ENCODE measurements around the gene GANC. TPM values are rescaled to one million over a fixed set of nuclear protein-coding genes. Genes with fewer than 3 reads are reported as not detected.

Gene GANC
- total and polyA plus RNA-seq, 2 experiments from 2014 or later: 7.4 to 12.6 TPM

DNA sequence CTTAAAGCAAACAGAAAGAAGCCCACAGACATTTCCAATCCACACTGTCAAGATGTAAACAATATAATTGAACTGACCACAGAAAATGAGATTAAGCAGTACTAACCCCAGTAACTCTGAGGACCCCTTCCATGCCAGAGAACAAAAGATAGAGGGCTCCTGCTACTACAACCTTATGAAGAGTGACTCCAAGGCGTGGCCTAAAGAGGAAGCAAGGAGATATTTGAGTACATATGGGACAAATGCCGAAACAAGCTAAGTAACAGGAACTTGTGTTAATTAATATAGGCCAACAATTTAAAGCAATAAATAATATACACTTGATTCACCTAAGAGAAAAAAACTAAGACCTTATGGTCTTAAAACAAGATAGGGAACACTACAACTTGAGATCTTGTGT lies 39.9 kb upstream of the GANC start:
- peaks cover 11% of the 10 kb centered on the region for H3K36me3 ChIP-seq (ENCODE audit: insufficient read depth)
- no peak overlapping the region for H3K4me3 ChIP-seq
- H3K27ac Mint-ChIP-seq: no peak overlapping the region
- H3F3A ChIP-seq (replicated peaks; ENCODE audit: low read depth): no peaks in the 10 kb centered on the region
- no peak overlapping the region for H3K4me2 ChIP-seq
- TF ChIP-seq EZH2 (IDR thresholded peaks at IDR 0.05; ENCODE audit: low read depth, unreplicated experiment) (no peak), STAT1 (IDR thresholded peaks at IDR 0.05; ENCODE audit: unreplicated experiment) (no peak), JUNB (IDR thresholded peaks at IDR 0.05; ENCODE audit: unreplicated experiment) (no peak), POLR2AphosphoS5 (IDR thresholded peaks at IDR 0.05; ENCODE audit: low read depth) (no peak), ZNF114 (CRISPR knock-in tag; IDR thresholded peaks at IDR 0.05) (no peak), ZNF331 (CRISPR knock-in tag; IDR thresholded peaks at IDR 0.05; ENCODE audit: low read depth) (no peak), EZH2phosphoT487 (IDR thresholded peaks at IDR 0.05; ENCODE audit: unreplicated experiment) (no peak), NANOG (IDR thresholded peaks at IDR 0.05; ENCODE audit: borderline replicate concordance) (no peak), CREB1 (CRISPR knock-in tag; IDR thresholded peaks at IDR 0.05; ENCODE audit: low read depth) (no peak)
- TF ChIP-seq, protein P1, sequence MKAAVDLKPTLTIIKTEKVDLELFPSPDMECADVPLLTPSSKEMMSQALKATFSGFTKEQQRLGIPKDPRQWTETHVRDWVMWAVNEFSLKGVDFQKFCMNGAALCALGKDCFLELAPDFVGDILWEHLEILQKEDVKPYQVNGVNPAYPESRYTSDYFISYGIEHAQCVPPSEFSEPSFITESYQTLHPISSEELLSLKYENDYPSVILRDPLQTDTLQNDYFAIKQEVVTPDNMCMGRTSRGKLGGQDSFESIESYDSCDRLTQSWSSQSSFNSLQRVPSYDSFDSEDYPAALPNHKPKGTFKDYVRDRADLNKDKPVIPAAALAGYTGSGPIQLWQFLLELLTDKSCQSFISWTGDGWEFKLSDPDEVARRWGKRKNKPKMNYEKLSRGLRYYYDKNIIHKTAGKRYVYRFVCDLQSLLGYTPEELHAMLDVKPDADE (IDR thresholded peaks at IDR 0.05): no peak
- TF ChIP-seq, protein P2, sequence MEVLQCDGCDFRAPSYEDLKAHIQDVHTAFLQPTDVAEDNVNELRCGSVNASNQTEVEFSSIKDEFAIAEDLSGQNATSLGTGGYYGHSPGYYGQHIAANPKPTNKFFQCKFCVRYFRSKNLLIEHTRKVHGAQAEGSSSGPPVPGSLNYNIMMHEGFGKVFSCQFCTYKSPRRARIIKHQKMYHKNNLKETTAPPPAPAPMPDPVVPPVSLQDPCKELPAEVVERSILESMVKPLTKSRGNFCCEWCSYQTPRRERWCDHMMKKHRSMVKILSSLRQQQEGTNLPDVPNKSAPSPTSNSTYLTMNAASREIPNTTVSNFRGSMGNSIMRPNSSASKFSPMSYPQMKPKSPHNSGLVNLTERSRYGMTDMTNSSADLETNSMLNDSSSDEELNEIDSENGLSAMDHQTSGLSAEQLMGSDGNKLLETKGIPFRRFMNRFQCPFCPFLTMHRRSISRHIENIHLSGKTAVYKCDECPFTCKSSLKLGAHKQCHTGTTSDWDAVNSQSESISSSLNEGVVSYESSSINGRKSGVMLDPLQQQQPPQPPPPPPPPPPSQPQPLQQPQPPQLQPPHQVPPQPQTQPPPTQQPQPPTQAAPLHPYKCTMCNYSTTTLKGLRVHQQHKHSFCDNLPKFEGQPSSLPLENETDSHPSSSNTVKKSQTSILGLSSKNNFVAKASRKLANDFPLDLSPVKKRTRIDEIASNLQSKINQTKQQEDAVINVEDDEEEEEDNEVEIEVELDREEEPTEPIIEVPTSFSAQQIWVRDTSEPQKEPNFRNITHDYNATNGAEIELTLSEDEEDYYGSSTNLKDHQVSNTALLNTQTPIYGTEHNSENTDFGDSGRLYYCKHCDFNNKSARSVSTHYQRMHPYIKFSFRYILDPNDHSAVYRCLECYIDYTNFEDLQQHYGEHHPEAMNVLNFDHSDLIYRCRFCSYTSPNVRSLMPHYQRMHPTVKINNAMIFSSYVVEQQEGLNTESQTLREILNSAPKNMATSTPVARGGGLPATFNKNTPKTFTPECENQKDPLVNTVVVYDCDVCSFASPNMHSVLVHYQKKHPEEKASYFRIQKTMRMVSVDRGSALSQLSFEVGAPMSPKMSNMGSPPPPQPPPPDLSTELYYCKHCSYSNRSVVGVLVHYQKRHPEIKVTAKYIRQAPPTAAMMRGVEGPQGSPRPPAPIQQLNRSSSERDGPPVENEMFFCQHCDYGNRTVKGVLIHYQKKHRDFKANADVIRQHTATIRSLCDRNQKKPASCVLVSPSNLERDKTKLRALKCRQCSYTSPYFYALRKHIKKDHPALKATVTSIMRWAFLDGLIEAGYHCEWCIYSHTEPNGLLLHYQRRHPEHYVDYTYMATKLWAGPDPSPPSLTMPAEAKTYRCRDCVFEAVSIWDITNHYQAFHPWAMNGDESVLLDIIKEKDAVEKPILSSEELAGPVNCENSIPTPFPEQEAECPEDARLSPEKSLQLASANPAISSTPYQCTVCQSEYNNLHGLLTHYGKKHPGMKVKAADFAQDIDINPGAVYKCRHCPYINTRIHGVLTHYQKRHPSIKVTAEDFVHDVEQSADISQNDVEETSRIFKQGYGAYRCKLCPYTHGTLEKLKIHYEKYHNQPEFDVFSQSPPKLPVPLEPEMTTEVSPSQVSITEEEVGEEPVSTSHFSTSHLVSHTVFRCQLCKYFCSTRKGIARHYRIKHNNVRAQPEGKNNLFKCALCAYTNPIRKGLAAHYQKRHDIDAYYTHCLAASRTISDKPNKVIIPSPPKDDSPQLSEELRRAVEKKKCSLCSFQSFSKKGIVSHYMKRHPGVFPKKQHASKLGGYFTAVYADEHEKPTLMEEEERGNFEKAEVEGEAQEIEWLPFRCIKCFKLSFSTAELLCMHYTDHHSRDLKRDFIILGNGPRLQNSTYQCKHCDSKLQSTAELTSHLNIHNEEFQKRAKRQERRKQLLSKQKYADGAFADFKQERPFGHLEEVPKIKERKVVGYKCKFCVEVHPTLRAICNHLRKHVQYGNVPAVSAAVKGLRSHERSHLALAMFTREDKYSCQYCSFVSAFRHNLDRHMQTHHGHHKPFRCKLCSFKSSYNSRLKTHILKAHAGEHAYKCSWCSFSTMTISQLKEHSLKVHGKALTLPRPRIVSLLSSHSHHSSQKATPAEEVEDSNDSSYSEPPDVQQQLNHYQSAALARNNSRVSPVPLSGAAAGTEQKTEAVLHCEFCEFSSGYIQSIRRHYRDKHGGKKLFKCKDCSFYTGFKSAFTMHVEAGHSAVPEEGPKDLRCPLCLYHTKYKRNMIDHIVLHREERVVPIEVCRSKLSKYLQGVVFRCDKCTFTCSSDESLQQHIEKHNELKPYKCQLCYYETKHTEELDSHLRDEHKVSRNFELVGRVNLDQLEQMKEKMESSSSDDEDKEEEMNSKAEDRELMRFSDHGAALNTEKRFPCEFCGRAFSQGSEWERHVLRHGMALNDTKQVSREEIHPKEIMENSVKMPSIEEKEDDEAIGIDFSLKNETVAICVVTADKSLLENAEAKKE (CRISPR knock-in tag; IDR thresholded peaks at IDR 0.05): no peak
- TF ChIP-seq, protein P3, sequence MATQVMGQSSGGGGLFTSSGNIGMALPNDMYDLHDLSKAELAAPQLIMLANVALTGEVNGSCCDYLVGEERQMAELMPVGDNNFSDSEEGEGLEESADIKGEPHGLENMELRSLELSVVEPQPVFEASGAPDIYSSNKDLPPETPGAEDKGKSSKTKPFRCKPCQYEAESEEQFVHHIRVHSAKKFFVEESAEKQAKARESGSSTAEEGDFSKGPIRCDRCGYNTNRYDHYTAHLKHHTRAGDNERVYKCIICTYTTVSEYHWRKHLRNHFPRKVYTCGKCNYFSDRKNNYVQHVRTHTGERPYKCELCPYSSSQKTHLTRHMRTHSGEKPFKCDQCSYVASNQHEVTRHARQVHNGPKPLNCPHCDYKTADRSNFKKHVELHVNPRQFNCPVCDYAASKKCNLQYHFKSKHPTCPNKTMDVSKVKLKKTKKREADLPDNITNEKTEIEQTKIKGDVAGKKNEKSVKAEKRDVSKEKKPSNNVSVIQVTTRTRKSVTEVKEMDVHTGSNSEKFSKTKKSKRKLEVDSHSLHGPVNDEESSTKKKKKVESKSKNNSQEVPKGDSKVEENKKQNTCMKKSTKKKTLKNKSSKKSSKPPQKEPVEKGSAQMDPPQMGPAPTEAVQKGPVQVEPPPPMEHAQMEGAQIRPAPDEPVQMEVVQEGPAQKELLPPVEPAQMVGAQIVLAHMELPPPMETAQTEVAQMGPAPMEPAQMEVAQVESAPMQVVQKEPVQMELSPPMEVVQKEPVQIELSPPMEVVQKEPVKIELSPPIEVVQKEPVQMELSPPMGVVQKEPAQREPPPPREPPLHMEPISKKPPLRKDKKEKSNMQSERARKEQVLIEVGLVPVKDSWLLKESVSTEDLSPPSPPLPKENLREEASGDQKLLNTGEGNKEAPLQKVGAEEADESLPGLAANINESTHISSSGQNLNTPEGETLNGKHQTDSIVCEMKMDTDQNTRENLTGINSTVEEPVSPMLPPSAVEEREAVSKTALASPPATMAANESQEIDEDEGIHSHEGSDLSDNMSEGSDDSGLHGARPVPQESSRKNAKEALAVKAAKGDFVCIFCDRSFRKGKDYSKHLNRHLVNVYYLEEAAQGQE (IDR thresholded peaks at IDR 0.05; ENCODE audit: unreplicated experiment): no peak
- TF ChIP-seq, protein P4, sequence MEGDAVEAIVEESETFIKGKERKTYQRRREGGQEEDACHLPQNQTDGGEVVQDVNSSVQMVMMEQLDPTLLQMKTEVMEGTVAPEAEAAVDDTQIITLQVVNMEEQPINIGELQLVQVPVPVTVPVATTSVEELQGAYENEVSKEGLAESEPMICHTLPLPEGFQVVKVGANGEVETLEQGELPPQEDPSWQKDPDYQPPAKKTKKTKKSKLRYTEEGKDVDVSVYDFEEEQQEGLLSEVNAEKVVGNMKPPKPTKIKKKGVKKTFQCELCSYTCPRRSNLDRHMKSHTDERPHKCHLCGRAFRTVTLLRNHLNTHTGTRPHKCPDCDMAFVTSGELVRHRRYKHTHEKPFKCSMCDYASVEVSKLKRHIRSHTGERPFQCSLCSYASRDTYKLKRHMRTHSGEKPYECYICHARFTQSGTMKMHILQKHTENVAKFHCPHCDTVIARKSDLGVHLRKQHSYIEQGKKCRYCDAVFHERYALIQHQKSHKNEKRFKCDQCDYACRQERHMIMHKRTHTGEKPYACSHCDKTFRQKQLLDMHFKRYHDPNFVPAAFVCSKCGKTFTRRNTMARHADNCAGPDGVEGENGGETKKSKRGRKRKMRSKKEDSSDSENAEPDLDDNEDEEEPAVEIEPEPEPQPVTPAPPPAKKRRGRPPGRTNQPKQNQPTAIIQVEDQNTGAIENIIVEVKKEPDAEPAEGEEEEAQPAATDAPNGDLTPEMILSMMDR (conservative IDR thresholded peaks at IDR 0.05; ENCODE audit: low read depth in 2 of 2): no peak
- DNase-seq (ENCODE audit: low spot score) (no peak), ATAC-seq (no peak)
- no peaks in the 10 kb centered on the region; the same call in 1 of the 2 replicates for H4K20me1 ChIP-seq (replicated peaks; ENCODE audit: insufficient read depth)
- no peak overlapping the region for H3K4me3 Mint-ChIP-seq
- peaks cover 22% of the 10 kb centered on the region for H3K36me3 Mint-ChIP-seq (ENCODE audit: low read depth)
- peak overlapping the region; percentile 6; the same call in 1 of the 2 replicates for H3K27ac ChIP-seq (ENCODE audit: low read depth)
- no peaks in the 10 kb centered on the region for H3K4me1 ChIP-seq (ENCODE audit: insufficient read depth)
- no peaks in the 10 kb centered on the region for H3K4me1 Mint-ChIP-seq
- no peaks in the 10 kb centered on the region for H3K9me2 ChIP-seq (ENCODE audit: insufficient read depth)
- H3K79me2 ChIP-seq (replicated peaks; ENCODE audit: insufficient read depth): no peaks in the 10 kb centered on the region
- H3K27me3 Mint-ChIP-seq (ENCODE audit: insufficient read depth, low read depth, poor library complexity): no peaks in the 10 kb centered on the region
- no peaks in the 10 kb centered on the region for H3K27me3 ChIP-seq (ENCODE audit: insufficient read depth)
- H3K9me3 Mint-ChIP-seq: no peaks in the 10 kb centered on the region
- H2AFZ ChIP-seq: no peak overlapping the region

Measured in GM23338 (cell line).